Coronary artery (tissue), 2 donors: ENCODE measurements around the gene CHSY3.
A peak's percentile ranks its signal among the peaks of the same experiment; 100 is the strongest.

Experiments used
- DNase-seq: peaks from one replicate; pipeline ENCODE4 v3.0.0-alpha.2; 2017; ENCODE audit warnings: low spot score
- H3K27ac ChIP-seq, 2 donors: fragments of 200-600 bp; sonication (generic); one replicate each; pipeline ENCODE4 v1.5.1; 2016 to 2019
- H3K4me3 ChIP-seq: fragments of 200-600 bp; sonication (generic); 2 replicates; pipeline ENCODE4 v1.5.1; 2016; ENCODE audit warnings: mild to moderate bottlenecking, moderate library complexity
- TF ChIP-seq, protein P1 (sequence below): fragments of 200-600 bp; sonication (generic); IDR thresholded peaks from one replicate; pipeline ENCODE4 v1.5.1; 2019; ENCODE audit warnings: antibody characterized with exemption

Gene CHSY3

GRCh38 chr5:130018641-130019040, 114.4 kb downstream of the CHSY3 start:
- no peak overlapping the region for H3K4me3 ChIP-seq
- TF ChIP-seq, protein P1, sequence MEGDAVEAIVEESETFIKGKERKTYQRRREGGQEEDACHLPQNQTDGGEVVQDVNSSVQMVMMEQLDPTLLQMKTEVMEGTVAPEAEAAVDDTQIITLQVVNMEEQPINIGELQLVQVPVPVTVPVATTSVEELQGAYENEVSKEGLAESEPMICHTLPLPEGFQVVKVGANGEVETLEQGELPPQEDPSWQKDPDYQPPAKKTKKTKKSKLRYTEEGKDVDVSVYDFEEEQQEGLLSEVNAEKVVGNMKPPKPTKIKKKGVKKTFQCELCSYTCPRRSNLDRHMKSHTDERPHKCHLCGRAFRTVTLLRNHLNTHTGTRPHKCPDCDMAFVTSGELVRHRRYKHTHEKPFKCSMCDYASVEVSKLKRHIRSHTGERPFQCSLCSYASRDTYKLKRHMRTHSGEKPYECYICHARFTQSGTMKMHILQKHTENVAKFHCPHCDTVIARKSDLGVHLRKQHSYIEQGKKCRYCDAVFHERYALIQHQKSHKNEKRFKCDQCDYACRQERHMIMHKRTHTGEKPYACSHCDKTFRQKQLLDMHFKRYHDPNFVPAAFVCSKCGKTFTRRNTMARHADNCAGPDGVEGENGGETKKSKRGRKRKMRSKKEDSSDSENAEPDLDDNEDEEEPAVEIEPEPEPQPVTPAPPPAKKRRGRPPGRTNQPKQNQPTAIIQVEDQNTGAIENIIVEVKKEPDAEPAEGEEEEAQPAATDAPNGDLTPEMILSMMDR = no peak
- no peak for DNase-seq
- H3K27ac ChIP-seq = no peak overlapping the region

DNA sequence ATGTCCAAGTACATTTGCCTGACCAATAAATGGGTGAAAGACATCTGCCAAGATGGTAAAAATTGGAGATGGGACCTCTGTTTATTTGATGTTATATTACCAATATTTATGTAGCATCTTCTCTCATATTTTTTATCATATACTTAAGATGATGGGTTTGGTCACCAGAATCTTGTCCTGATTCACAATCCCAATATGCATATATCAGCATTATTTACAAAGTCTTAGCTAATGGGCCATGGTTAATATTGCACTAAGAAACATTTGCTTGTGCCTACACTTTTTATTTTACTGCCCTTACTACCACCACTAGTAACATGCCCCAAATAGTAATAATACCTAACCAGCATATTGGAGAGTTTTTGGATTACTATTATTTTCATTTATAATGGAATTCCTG, 116.7 kb downstream of the CHSY3 start:
- no peak for DNase-seq
- no peak overlapping the region for H3K27ac ChIP-seq

GRCh38 chr5:130021876-130022275, 117.6 kb downstream of the CHSY3 start:
- H3K4me3 ChIP-seq = no peak overlapping the region
- H3K27ac ChIP-seq = no peak overlapping the region
- TF ChIP-seq, protein P1 = no peak
- no peak for DNase-seq

More for the DNA sequence above, 116.7 kb downstream of the CHSY3 start:
- TF ChIP-seq, protein P1 = no peak
- H3K4me3 ChIP-seq = no peak overlapping the region

DNA sequence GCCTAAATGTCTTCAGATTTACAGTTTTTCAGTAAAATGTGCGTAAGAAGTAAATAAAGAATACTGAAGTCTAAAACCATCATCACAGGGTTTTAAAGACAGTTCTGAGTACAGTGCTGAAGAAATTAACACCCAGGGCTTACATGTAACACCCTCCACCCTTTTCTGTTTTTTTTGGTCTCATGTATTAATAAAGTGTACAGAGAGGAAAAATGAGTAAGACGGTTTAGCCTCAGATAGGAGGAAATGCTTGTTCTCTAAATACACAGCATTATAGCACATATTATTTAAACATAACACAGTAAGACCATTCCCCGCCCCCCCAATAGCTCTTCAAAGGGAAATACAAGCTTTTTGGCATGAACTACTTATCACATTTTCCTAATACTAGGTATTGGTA, 119.3 kb downstream of the CHSY3 start:
- TF ChIP-seq, protein P1 = no peak
- Histone ChIP-seq H3K27ac (peak overlapping the region in 1 of 2 donors; percentile 8), H3K4me3 (no peak overlapping the region)
- no peak for DNase-seq

DNA sequence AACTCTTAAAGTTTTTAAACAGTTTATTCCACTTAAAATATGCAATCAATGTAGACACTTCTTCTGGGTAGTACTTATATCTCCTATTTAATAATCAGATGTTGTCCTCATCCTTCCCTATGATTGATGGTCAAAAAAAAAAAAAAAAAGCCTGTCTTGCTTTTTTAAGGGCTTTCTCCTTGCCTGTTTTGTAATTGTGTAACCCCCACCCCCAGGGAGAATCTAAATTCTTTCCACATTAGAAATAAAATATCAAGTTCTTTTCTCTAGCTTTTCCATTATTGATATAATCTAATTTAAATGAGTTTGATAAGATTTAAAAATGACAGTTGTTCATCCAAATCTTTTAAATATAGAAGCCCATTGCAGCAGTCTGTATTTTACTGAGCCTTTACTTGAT, 119.7 kb downstream of the CHSY3 start:
- no peak for DNase-seq
- H3K4me3 ChIP-seq = no peak overlapping the region
- TF ChIP-seq, protein P1 = no peak
- H3K27ac ChIP-seq = peak overlapping the region in 1 of 2 donors; percentile 8

- no peak overlapping the region for H3K27ac ChIP-seq
- DNase-seq = no peak
- TF ChIP-seq, protein P1 = no peak
- no peak overlapping the region for H3K4me3 ChIP-seq
Measured at GRCh38 chr5:130025511-130025910, 121.2 kb downstream of the CHSY3 start.

- Histone ChIP-seq H3K27ac (no peak overlapping the region), H3K4me3 (no peak overlapping the region)
- DNase-seq = peak; percentile 69
- TF ChIP-seq, protein P1 = no peak
Measured at GRCh38 chr5:130032807-130033206, 128.5 kb downstream of the CHSY3 start.
